Measurements from ENCODE around the gene NRTN. TPM values are rescaled to one million over a fixed set of nuclear protein-coding genes. Genes with fewer than 3 reads are reported as not detected.

Gene NRTN
- total RNA-seq, 1 experiment from 2014 or later, result 3.9 TPM

DNA sequence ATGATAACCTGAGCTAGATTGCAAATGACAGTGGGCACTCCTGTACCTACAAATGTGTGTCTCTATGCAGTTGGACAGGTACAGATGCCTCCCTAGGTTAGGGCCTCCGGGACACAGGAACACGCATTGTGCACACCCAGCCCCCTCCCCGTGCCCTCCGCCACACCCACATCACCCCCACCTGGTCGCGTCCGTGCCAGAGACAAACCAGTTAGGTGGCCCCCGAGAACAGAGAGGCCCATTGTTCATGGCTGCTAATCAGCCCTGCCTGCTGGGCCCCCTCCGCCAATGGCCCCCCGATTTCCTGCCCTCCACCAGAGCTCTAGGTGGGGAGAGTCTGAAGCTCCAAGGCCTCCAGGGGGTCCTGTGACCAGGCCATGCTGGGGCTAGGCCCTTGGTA, 13.7 kb downstream of the NRTN start:
- Histone ChIP-seq H3K4me3 (ENCODE audit: low read length) (no peak overlapping the region), H4K20me1 (ENCODE audit: low read length) (no peaks in the 10 kb centered on the region), H3K27ac (ENCODE audit: low read length) (no peak overlapping the region), H3K4me2 (ENCODE audit: low read length) (no peak overlapping the region), H3K4me1 (ENCODE audit: insufficient read depth, low read length) (no peaks in the 10 kb centered on the region), H3K36me3 (ENCODE audit: low read depth, low read length) (no peaks in the 10 kb centered on the region), H2AFZ (ENCODE audit: low read length) (no peak overlapping the region), H3F3A (ENCODE audit: low read length, unreplicated experiment) (no peaks in the 10 kb centered on the region), H3K9me2 (replicated peaks; ENCODE audit: low read length) (no peaks in the 10 kb centered on the region), H3K9me3 (ENCODE audit: low read length) (no peaks in the 10 kb centered on the region), H3K9ac (ENCODE audit: low read length) (no peak overlapping the region), H3K79me2 (ENCODE audit: low read length) (no peaks in the 10 kb centered on the region), H3K27me3 (ENCODE audit: low read length) (no peaks in the 10 kb centered on the region)
- no peak for ATAC-seq
- ChIA-PET POLR2A (ENCODE audit: unreplicated experiment) (no interaction called here), CTCF (no interaction called here)
- intact Hi-C loops (cut with micrococcal nuclease), result no loop called here
- TF ChIP-seq EZH2phosphoT487 (IDR thresholded peaks at IDR 0.05; ENCODE audit: borderline replicate concordance, low read length) (no peak), EZH2 (IDR thresholded peaks at IDR 0.05; ENCODE audit: low read length, unreplicated experiment) (no peak)
- TF ChIP-seq, protein P1, sequence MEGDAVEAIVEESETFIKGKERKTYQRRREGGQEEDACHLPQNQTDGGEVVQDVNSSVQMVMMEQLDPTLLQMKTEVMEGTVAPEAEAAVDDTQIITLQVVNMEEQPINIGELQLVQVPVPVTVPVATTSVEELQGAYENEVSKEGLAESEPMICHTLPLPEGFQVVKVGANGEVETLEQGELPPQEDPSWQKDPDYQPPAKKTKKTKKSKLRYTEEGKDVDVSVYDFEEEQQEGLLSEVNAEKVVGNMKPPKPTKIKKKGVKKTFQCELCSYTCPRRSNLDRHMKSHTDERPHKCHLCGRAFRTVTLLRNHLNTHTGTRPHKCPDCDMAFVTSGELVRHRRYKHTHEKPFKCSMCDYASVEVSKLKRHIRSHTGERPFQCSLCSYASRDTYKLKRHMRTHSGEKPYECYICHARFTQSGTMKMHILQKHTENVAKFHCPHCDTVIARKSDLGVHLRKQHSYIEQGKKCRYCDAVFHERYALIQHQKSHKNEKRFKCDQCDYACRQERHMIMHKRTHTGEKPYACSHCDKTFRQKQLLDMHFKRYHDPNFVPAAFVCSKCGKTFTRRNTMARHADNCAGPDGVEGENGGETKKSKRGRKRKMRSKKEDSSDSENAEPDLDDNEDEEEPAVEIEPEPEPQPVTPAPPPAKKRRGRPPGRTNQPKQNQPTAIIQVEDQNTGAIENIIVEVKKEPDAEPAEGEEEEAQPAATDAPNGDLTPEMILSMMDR (conservative IDR thresholded peaks at IDR 0.05; ENCODE audit: low read depth, low read length), result no peak
- BruUV-seq (replicated peaks), result no TSS peak
- DNase-seq, result no peak

DNA sequence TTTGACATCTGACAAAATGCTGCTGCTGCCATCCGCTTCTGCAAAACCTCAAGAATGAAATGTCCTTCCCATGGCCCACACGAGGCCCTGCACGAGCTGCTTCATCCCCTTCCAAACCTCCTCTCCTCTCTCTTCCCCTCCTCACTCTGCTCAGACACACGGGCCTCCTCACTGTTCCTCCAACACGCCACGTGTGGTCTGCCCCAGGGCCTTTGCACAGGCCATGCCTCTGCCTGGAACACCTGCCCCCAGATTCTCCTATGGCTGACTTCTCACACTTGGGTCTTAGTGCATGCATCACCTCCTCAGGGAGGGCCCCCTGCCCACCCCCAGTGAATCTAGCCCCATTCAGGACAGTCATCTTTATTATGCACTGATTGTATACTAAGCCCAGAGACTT, 15.9 kb downstream of the NRTN start:
- H3F3A ChIP-seq (ENCODE audit: low read length, unreplicated experiment), result no peaks in the 10 kb centered on the region
- BruUV-seq (replicated peaks), result no TSS peak

More for the DNA sequence above, 15.9 kb downstream of the NRTN start:
- no peaks in the 10 kb centered on the region for H3K9me2 ChIP-seq (replicated peaks; ENCODE audit: low read length)
- H2AFZ ChIP-seq (ENCODE audit: low read length), result no peak overlapping the region
- no peaks in the 10 kb centered on the region for H3K4me1 ChIP-seq (ENCODE audit: insufficient read depth, low read length)
- no peak for TF ChIP-seq EZH2phosphoT487 (IDR thresholded peaks at IDR 0.05; ENCODE audit: borderline replicate concordance, low read length)
- TF ChIP-seq, protein P1 (conservative IDR thresholded peaks at IDR 0.05; ENCODE audit: low read depth, low read length), result no peak
- TF ChIP-seq EZH2 (IDR thresholded peaks at IDR 0.05; ENCODE audit: low read length, unreplicated experiment), result no peak
- no peaks in the 10 kb centered on the region for H3K9me3 ChIP-seq (ENCODE audit: low read length)
- no peak overlapping the region for H3K9ac ChIP-seq (ENCODE audit: low read length)
- ChIA-PET POLR2A (ENCODE audit: unreplicated experiment) (no interaction called here), CTCF (interaction anchor here (0.6 to 1.4 kb wide), 4 partner anchors 17 to 989 kb away, joined by 4 to 17 read pairs (median 8); no protein-coding TSS in a partner anchor)
- no peak overlapping the region for H3K4me3 ChIP-seq (ENCODE audit: low read length)
- ATAC-seq (no peak), DNase-seq (no peak)
- H3K27ac ChIP-seq (ENCODE audit: low read length), result no peak overlapping the region
- H3K27me3 ChIP-seq (ENCODE audit: low read length), result no peaks in the 10 kb centered on the region
- no peak overlapping the region for H3K4me2 ChIP-seq (ENCODE audit: low read length)
- no peaks in the 10 kb centered on the region for H3K36me3 ChIP-seq (ENCODE audit: low read depth, low read length)
- no peaks in the 10 kb centered on the region for H3K79me2 ChIP-seq (ENCODE audit: low read length)
- no peaks in the 10 kb centered on the region for H4K20me1 ChIP-seq (ENCODE audit: low read length)
- intact Hi-C loops (cut with micrococcal nuclease), result loop anchor here (5.0 kb wide), 1 partner anchor 72 kb away; no protein-coding TSS in a partner anchor
